ENCODE results near the gene NEURL1B.

- TF ChIP-seq BHLHE40 (IDR thresholded peaks at IDR 0.05; ENCODE audit: borderline replicate concordance) = no peak
- no peak for TF ChIP-seq SP1 (IDR thresholded peaks at IDR 0.05)
- no peak for TF ChIP-seq SUZ12 (IDR thresholded peaks at IDR 0.05)
- no peak for TF ChIP-seq TARDBP (IDR thresholded peaks at IDR 0.05)
Observed at GRCh38 chr5:172701291-172701656, 60.2 kb downstream of the NEURL1B start.

Measured in HEK293T (cell line).